ENCODE measurements around the gene ELAVL4. TPM values are rescaled to one million over a fixed set of nuclear protein-coding genes. Genes with fewer than 3 reads are reported as not detected.

Gene ELAVL4
- total RNA-seq, 1 experiment from 2014 or later = not detected

GRCh38 chr1:50213505-50213904, 104.8 kb downstream of the ELAVL4 start:
- Mint-ChIP-seq H3K27me3 (ENCODE audit: insufficient read depth, unreplicated experiment) (peaks cover under 1% of the 10 kb centered on the region), H3K4me3 (ENCODE audit: unreplicated experiment) (no peak overlapping the region), H3K9me3 (ENCODE audit: unreplicated experiment) (no peaks in the 10 kb centered on the region), H3K4me1 (ENCODE audit: low read depth, unreplicated experiment) (no peaks in the 10 kb centered on the region), H3K27ac (ENCODE audit: unreplicated experiment) (no peak overlapping the region), H3K36me3 (ENCODE audit: insufficient read depth, unreplicated experiment) (no peaks in the 10 kb centered on the region)
- Histone ChIP-seq H3K9me3 (no peaks in the 10 kb centered on the region), H3K36me3 (ENCODE audit: control insufficient read depth, insufficient read depth, low read length) (no peaks in the 10 kb centered on the region), H3K27me3 (replicated peaks; ENCODE audit: control insufficient read depth, insufficient read depth, low read length) (no peaks in the 10 kb centered on the region), H3K4me1 (no peaks in the 10 kb centered on the region), H3K4me3 (ENCODE audit: low read depth, low read length) (no peak overlapping the region)
- BruUV-seq (replicated peaks) = no TSS peak
- ChIA-PET POLR2A (no interaction called here), CTCF (no interaction called here)
- TF ChIP-seq, protein P1, sequence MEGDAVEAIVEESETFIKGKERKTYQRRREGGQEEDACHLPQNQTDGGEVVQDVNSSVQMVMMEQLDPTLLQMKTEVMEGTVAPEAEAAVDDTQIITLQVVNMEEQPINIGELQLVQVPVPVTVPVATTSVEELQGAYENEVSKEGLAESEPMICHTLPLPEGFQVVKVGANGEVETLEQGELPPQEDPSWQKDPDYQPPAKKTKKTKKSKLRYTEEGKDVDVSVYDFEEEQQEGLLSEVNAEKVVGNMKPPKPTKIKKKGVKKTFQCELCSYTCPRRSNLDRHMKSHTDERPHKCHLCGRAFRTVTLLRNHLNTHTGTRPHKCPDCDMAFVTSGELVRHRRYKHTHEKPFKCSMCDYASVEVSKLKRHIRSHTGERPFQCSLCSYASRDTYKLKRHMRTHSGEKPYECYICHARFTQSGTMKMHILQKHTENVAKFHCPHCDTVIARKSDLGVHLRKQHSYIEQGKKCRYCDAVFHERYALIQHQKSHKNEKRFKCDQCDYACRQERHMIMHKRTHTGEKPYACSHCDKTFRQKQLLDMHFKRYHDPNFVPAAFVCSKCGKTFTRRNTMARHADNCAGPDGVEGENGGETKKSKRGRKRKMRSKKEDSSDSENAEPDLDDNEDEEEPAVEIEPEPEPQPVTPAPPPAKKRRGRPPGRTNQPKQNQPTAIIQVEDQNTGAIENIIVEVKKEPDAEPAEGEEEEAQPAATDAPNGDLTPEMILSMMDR (IDR thresholded peaks at IDR 0.05; ENCODE audit: insufficient read depth in 1 of 2, low read depth in 1 of 2, low read length in 1 of 2, severe bottlenecking in 1 of 2, unreplicated experiment in 1 of 2) = no peak
- intact Hi-C loops (cut with micrococcal nuclease; ENCODE audit: unreplicated experiment) = no loop called here
- no peak for DNase-seq

DNA sequence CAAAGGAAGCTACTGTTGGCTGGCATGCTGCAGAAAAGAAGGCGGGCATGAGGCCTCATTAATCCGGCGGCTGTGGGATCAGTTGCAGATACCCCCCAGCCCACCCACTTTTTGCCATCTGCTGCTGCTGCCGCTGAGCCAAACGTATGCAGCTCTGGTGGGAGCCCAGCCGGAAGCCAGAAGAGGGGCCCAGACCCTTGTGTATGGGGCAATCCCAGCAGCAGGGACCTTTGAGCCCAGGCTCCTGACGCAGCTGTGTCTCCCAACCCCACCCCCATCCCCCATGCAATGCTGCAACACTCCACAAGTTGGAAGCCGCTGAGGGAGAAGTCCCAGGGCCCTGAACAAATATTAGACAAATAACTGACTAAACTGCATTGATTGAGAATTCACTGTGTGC, 106.0 kb downstream of the ELAVL4 start:
- H3K27ac Mint-ChIP-seq (ENCODE audit: unreplicated experiment) = no peak overlapping the region
- no peak overlapping the region for H3K4me3 ChIP-seq (ENCODE audit: low read depth, low read length)
- intact Hi-C loops (cut with micrococcal nuclease; ENCODE audit: unreplicated experiment) = no loop called here
- CTCF ChIA-PET = no interaction called here
- no peaks in the 10 kb centered on the region for H3K36me3 Mint-ChIP-seq (ENCODE audit: insufficient read depth, unreplicated experiment)
- no peak for DNase-seq
- H3K36me3 ChIP-seq (ENCODE audit: control insufficient read depth, insufficient read depth, low read length) = no peaks in the 10 kb centered on the region
- TF ChIP-seq, protein P1 (IDR thresholded peaks at IDR 0.05; ENCODE audit: insufficient read depth in 1 of 2, low read depth in 1 of 2, low read length in 1 of 2, severe bottlenecking in 1 of 2, unreplicated experiment in 1 of 2) = no peak
- no peaks in the 10 kb centered on the region for H3K9me3 Mint-ChIP-seq (ENCODE audit: unreplicated experiment)
- H3K27me3 ChIP-seq (replicated peaks; ENCODE audit: control insufficient read depth, insufficient read depth, low read length) = no peaks in the 10 kb centered on the region
- no peak overlapping the region for H3K4me3 Mint-ChIP-seq (ENCODE audit: unreplicated experiment)
- POLR2A ChIA-PET = no interaction called here
- H3K4me1 Mint-ChIP-seq (ENCODE audit: low read depth, unreplicated experiment) = no peaks in the 10 kb centered on the region
- no peaks in the 10 kb centered on the region for H3K9me3 ChIP-seq
- H3K27me3 Mint-ChIP-seq (ENCODE audit: insufficient read depth, unreplicated experiment) = no peaks in the 10 kb centered on the region
- BruUV-seq (replicated peaks) = no TSS peak
- no peaks in the 10 kb centered on the region for H3K4me1 ChIP-seq

- intact Hi-C loops (cut with micrococcal nuclease; ENCODE audit: unreplicated experiment) = no loop called here
- no peaks in the 10 kb centered on the region for H3K36me3 Mint-ChIP-seq (ENCODE audit: insufficient read depth, unreplicated experiment)
- no peaks in the 10 kb centered on the region for H3K27me3 Mint-ChIP-seq (ENCODE audit: insufficient read depth, unreplicated experiment)
- TF ChIP-seq, protein P1 (IDR thresholded peaks at IDR 0.05; ENCODE audit: insufficient read depth in 1 of 2, low read depth in 1 of 2, low read length in 1 of 2, severe bottlenecking in 1 of 2, unreplicated experiment in 1 of 2) = no peak
- H3K4me3 ChIP-seq (ENCODE audit: low read depth, low read length) = no peak overlapping the region
- no peaks in the 10 kb centered on the region for H3K9me3 Mint-ChIP-seq (ENCODE audit: unreplicated experiment)
- H3K36me3 ChIP-seq (ENCODE audit: control insufficient read depth, insufficient read depth, low read length) = no peaks in the 10 kb centered on the region
- H3K4me1 ChIP-seq = no peaks in the 10 kb centered on the region
- H3K27ac Mint-ChIP-seq (ENCODE audit: unreplicated experiment) = no peak overlapping the region
- H3K4me1 Mint-ChIP-seq (ENCODE audit: low read depth, unreplicated experiment) = no peaks in the 10 kb centered on the region
- CTCF ChIA-PET = no interaction called here
- no peak overlapping the region for H3K4me3 Mint-ChIP-seq (ENCODE audit: unreplicated experiment)
- H3K9me3 ChIP-seq = no peaks in the 10 kb centered on the region
- no peaks in the 10 kb centered on the region for H3K27me3 ChIP-seq (replicated peaks; ENCODE audit: control insufficient read depth, insufficient read depth, low read length)
- DNase-seq = no peak
- no TSS peak for BruUV-seq (replicated peaks)
- POLR2A ChIA-PET = no interaction called here
These were observed 109.8 kb downstream of the ELAVL4 start for GRCh38 chr1:50218344-50219120.
